ENCODE measurements around the gene EHD1. TPM values are rescaled to one million over a fixed set of nuclear protein-coding genes. Genes with fewer than 3 reads are reported as not detected.
A peak's percentile ranks its signal among the peaks of the same experiment; 100 is the strongest.

Gene EHD1
- total RNA-seq, 1 experiment from 2014 or later = 92.8 TPM

DNA sequence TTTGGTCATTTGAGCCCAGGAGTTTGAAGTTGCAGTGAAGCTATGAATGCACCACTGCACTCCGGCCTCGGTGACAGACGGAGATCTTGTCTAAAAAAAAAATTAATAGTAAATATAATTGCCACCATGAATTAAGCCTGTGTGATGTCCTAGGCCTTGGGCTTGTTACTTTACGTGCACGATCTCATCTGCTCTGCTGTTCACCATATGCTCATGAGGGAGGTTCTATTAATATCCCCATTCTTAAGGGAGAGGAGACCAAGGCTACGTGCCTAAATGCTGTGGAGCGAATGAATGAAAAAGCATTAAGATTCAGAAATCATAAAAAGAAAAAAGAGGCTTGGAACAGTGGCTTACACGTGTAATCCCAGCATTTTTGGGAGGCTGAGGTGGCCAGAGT, 41.2 kb upstream of the EHD1 start:
- BruUV-seq (replicated peaks) = no TSS peak
- CTCF ChIA-PET = interaction anchor here (0.7 to 0.9 kb wide), 2 partner anchors 30 to 124 kb away, joined by 4 read pairs; no protein-coding TSS in a partner anchor
- no peak for DNase-seq
- TF ChIP-seq, protein P1, sequence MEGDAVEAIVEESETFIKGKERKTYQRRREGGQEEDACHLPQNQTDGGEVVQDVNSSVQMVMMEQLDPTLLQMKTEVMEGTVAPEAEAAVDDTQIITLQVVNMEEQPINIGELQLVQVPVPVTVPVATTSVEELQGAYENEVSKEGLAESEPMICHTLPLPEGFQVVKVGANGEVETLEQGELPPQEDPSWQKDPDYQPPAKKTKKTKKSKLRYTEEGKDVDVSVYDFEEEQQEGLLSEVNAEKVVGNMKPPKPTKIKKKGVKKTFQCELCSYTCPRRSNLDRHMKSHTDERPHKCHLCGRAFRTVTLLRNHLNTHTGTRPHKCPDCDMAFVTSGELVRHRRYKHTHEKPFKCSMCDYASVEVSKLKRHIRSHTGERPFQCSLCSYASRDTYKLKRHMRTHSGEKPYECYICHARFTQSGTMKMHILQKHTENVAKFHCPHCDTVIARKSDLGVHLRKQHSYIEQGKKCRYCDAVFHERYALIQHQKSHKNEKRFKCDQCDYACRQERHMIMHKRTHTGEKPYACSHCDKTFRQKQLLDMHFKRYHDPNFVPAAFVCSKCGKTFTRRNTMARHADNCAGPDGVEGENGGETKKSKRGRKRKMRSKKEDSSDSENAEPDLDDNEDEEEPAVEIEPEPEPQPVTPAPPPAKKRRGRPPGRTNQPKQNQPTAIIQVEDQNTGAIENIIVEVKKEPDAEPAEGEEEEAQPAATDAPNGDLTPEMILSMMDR (IDR thresholded peaks at IDR 0.05; ENCODE audit: unreplicated experiment) = no peak
- no peak overlapping the region for H3K4me3 Mint-ChIP-seq (ENCODE audit: low read depth, unreplicated experiment)
- H3K36me3 Mint-ChIP-seq (ENCODE audit: insufficient read depth, unreplicated experiment) = peaks cover 33% of the 10 kb centered on the region
- H3K4me1 Mint-ChIP-seq (ENCODE audit: low read depth, unreplicated experiment) = peaks cover 8% of the 10 kb centered on the region
- no peak overlapping the region for H3K27ac Mint-ChIP-seq (ENCODE audit: unreplicated experiment)
- no peaks in the 10 kb centered on the region for H3K27me3 Mint-ChIP-seq (ENCODE audit: unreplicated experiment)
- intact Hi-C loops (cut with micrococcal nuclease; ENCODE audit: unreplicated experiment) = loop anchor here (5.0 kb wide), 1 partner anchor 78 kb away; the partner anchor contains the start of gene BATF2
- no peaks in the 10 kb centered on the region for H3K9me3 Mint-ChIP-seq (ENCODE audit: low read depth, unreplicated experiment)

DNA sequence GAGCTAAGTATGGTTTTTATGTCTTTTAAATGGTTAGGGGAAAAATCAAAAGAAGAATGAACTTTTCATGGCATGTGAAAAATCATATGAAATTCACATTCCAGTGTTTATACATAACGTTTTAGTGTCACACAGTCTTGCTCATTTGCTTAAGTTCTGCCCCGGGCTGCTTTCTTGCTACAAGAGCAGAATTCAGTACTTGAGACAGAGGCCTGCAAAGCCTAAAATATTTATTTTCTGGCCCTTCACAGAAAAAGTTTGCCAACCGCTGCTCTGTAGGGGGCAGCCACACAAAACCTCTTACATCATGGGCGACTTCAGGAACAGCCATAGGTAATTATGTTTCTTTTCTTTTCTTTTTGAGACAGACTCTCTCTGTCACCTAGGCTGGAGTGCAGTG, 39.6 kb upstream of the EHD1 start:
- no peak for DNase-seq
- no peaks in the 10 kb centered on the region for H3K9me3 Mint-ChIP-seq (ENCODE audit: low read depth, unreplicated experiment)
- TF ChIP-seq, protein P1 (IDR thresholded peaks at IDR 0.05; ENCODE audit: unreplicated experiment) = no peak
- CTCF ChIA-PET = interaction anchor here (1.1 to 1.4 kb wide), 3 partner anchors 30 to 97 kb away, joined by 3 to 4 read pairs (median 3); partner anchors contain the start of gene BATF2
- H3K27me3 Mint-ChIP-seq (ENCODE audit: unreplicated experiment) = no peaks in the 10 kb centered on the region
- H3K4me3 Mint-ChIP-seq (ENCODE audit: low read depth, unreplicated experiment) = peak overlapping the region; percentile 90
- intact Hi-C loops (cut with micrococcal nuclease; ENCODE audit: unreplicated experiment) = loop anchor here (5.0 kb wide), 1 partner anchor 79 kb away; the partner anchor contains the start of gene BATF2
- no peaks in the 10 kb centered on the region for H3K4me1 Mint-ChIP-seq (ENCODE audit: low read depth, unreplicated experiment)
- no TSS peak for BruUV-seq (replicated peaks)
- peaks cover 33% of the 10 kb centered on the region for H3K36me3 Mint-ChIP-seq (ENCODE audit: insufficient read depth, unreplicated experiment)
- peak overlapping the region; percentile 85 for H3K27ac Mint-ChIP-seq (ENCODE audit: unreplicated experiment)

DNA sequence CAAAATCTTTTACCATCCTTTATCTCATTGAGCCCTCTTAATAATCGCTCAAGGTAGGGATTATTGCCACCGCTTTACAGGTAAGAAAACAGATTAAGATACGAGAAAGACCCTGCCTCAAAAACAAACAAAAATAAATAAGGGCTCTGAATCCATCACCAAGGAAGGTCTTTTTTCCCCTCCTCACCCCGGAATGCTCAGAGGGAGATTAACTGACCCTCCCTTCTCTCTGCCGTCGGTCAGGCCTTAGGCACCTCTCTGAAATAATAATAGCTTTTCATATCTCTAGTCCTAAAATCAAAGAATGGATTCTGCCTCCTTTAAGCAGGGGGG, 39.2 kb upstream of the EHD1 start:
- Mint-ChIP-seq H3K36me3 (ENCODE audit: insufficient read depth, unreplicated experiment) (peaks cover 37% of the 10 kb centered on the region), H3K4me1 (ENCODE audit: low read depth, unreplicated experiment) (no peaks in the 10 kb centered on the region), H3K4me3 (ENCODE audit: low read depth, unreplicated experiment) (peak overlapping the region; percentile 90), H3K9me3 (ENCODE audit: low read depth, unreplicated experiment) (no peaks in the 10 kb centered on the region), H3K27ac (ENCODE audit: unreplicated experiment) (peak overlapping the region; percentile 85), H3K27me3 (ENCODE audit: unreplicated experiment) (no peaks in the 10 kb centered on the region)
- DNase-seq = no peak
- CTCF ChIA-PET = interaction anchor here (1.1 to 1.4 kb wide), 4 partner anchors 30 to 97 kb away, joined by 3 to 4 read pairs (median 4); partner anchors contain the start of gene BATF2
- TSS peak; percentile 86 for BruUV-seq (replicated peaks)
- intact Hi-C loops (cut with micrococcal nuclease; ENCODE audit: unreplicated experiment) = loop anchor here (5.0 kb wide), 1 partner anchor 80 kb away; the partner anchor contains the start of gene BATF2
- TF ChIP-seq, protein P1 (IDR thresholded peaks at IDR 0.05; ENCODE audit: unreplicated experiment) = no peak

DNA sequence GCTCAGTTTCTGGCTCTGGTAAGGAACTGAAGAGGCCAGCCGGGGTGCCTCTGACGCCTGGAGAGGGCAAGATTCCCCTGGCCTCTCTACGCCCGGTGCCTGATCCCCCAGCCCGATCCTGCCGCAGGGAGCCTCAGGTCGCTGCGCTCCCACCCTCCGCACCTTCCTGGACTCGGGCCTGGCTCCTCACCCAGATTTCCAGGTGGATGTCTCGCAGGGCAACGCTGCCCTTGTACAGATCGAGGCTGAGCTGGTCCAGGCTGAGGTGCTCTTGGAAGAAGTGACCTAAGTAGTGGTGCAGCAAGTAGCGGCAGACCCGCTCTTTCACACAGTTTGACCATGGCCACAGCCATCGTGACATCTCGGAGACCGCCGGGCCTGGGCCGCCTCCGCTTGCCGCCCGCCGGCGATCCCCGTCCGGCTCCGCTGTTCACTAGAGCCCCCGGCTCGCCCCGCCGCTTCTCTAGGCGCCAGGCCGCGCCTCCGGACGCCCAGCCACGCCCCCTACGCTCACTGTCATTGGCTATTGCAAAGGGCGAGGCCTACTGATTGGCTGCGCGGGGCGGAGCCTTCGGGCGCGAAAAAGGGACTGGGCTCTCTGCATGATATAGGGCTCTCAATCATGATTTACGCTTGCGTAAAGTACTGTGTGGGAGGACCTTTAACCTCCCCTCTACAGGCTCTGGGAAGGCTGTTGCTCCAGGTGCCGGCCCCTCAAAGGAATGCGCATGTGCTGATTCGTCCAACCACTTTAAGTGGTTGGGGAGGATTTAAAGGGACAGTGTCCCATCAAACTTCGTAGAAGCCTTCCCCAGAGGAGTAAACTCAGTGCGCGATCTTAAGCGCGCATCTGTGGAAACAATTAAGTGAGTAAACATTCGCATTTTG, 38.6 kb upstream of the EHD1 start, which contains the start of gene ATG2A:
Gene ATG2A (minus strand): TSS at position 435 of the 888 bp plus-strand sequence. CDS start 74 bp downstream, at position 361.
- Mint-ChIP-seq H3K9me3 (ENCODE audit: low read depth, unreplicated experiment) (no peaks in the 10 kb centered on the region), H3K27ac (ENCODE audit: unreplicated experiment) (peak within 1 kb of the TSS; percentile 85)
- no TSS peak for BruUV-seq (replicated peaks)

More for the DNA sequence above, 38.6 kb upstream of the EHD1 start, which contains the start of gene ATG2A:
- Mint-ChIP-seq H3K36me3 (ENCODE audit: insufficient read depth, unreplicated experiment) (peaks cover 41% of the 10 kb centered on the region), H3K4me3 (ENCODE audit: low read depth, unreplicated experiment) (peak within 1 kb of the TSS; percentile 90), H3K4me1 (ENCODE audit: low read depth, unreplicated experiment) (no peaks in the 10 kb centered on the region), H3K27me3 (ENCODE audit: unreplicated experiment) (no peaks in the 10 kb centered on the region)
- CTCF ChIA-PET = interaction anchor here (1.1 to 2.0 kb wide), 4 partner anchors 29 to 98 kb away, joined by 3 to 7 read pairs (median 4); partner anchors contain the start of gene ARL2
- peak; percentile 98 for DNase-seq
- intact Hi-C loops (cut with micrococcal nuclease; ENCODE audit: unreplicated experiment) = loop anchor here (5.0 kb wide), 1 partner anchor 80 kb away; the partner anchor contains the start of gene BATF2
- TF ChIP-seq, protein P1 (IDR thresholded peaks at IDR 0.05; ENCODE audit: unreplicated experiment) = no peak
